ENCODE data around the gene KDM4D.

The KDM4D gene

GRCh38 chr11:94959179-94959578, 14.3 kb upstream of the KDM4D start:
- H3K36me3 ChIP-seq: peaks cover 40 to 61% (median 47%) of the 10 kb centered on the region in 3 donors
- no peaks in the 10 kb centered on the region for H3K27me3 ChIP-seq
- DNase-seq: no peak
- H3K4me3 ChIP-seq: no peak overlapping the region
- H3K9me3 ChIP-seq: no peaks in the 10 kb centered on the region
- TF ChIP-seq, protein P1, sequence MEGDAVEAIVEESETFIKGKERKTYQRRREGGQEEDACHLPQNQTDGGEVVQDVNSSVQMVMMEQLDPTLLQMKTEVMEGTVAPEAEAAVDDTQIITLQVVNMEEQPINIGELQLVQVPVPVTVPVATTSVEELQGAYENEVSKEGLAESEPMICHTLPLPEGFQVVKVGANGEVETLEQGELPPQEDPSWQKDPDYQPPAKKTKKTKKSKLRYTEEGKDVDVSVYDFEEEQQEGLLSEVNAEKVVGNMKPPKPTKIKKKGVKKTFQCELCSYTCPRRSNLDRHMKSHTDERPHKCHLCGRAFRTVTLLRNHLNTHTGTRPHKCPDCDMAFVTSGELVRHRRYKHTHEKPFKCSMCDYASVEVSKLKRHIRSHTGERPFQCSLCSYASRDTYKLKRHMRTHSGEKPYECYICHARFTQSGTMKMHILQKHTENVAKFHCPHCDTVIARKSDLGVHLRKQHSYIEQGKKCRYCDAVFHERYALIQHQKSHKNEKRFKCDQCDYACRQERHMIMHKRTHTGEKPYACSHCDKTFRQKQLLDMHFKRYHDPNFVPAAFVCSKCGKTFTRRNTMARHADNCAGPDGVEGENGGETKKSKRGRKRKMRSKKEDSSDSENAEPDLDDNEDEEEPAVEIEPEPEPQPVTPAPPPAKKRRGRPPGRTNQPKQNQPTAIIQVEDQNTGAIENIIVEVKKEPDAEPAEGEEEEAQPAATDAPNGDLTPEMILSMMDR (IDR thresholded peaks at IDR 0.05): no peak
- intact Hi-C loops (cut with DNase I; ENCODE audit: low total_unique reads): no loop called here
- H3K4me1 ChIP-seq: no peaks in the 10 kb centered on the region
- H3K27ac ChIP-seq: no peak overlapping the region

DNA sequence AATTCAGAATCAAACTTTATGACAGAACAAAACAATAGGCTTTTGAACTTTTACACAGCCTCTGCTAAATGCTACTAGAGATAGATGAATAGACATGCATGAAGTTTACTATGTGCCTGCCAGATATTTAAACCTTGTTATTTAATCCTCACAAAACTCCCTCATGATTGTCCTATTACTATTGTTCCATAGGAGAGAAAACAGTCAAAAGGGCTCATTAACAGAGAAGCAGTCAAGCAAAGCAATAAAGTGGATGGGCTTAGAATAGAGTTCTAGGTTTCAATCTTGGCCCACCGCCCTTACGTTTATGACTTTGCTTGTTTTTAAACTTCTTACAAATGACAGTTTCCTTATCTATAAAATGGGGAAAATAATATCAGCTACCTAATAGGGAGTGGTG, 13.0 kb upstream of the KDM4D start:
- no peak overlapping the region for H3K27ac ChIP-seq
- DNase-seq: no peak
- intact Hi-C loops (cut with DNase I; ENCODE audit: low total_unique reads): no loop called here
- H3K9me3 ChIP-seq: no peaks in the 10 kb centered on the region
- no peaks in the 10 kb centered on the region for H3K4me1 ChIP-seq
- no peaks in the 10 kb centered on the region for H3K27me3 ChIP-seq
- TF ChIP-seq, protein P1 (IDR thresholded peaks at IDR 0.05): no peak
- no peak overlapping the region for H3K4me3 ChIP-seq
- H3K36me3 ChIP-seq: peaks cover 53 to 74% (median 60%) of the 10 kb centered on the region in 3 donors

- intact Hi-C loops (cut with DNase I; ENCODE audit: low total_unique reads): no loop called here
- peaks cover 60 to 82% (median 67%) of the 10 kb centered on the region in 3 donors for H3K36me3 ChIP-seq
- TF ChIP-seq, protein P1 (IDR thresholded peaks at IDR 0.05): no peak
- DNase-seq: no peak
- H3K27ac ChIP-seq: no peak overlapping the region
- H3K9me3 ChIP-seq: no peaks in the 10 kb centered on the region
- no peaks in the 10 kb centered on the region for H3K4me1 ChIP-seq
- H3K4me3 ChIP-seq: no peak overlapping the region
- H3K27me3 ChIP-seq: no peaks in the 10 kb centered on the region
Measured at GRCh38 chr11:94961255-94961654, 12.3 kb upstream of the KDM4D start.

- no peaks in the 10 kb centered on the region for H3K27me3 ChIP-seq
- no peak for DNase-seq
- H3K4me3 ChIP-seq: no peak overlapping the region
- no peaks in the 10 kb centered on the region for H3K9me3 ChIP-seq
- H3K36me3 ChIP-seq: peaks cover 94 to 100% (median 94%) of the 10 kb centered on the region in 3 donors
- intact Hi-C loops (cut with DNase I; ENCODE audit: low total_unique reads): no loop called here
- H3K27ac ChIP-seq: no peak overlapping the region
- no peaks in the 10 kb centered on the region for H3K4me1 ChIP-seq
- TF ChIP-seq, protein P1 (IDR thresholded peaks at IDR 0.05): no peak
Measured at GRCh38 chr11:94964934-94965333, 8.6 kb upstream of the KDM4D start.

GRCh38 chr11:94968334-94968958, 5.1 kb upstream of the KDM4D start:
- Histone ChIP-seq H3K36me3 (peaks cover 78 to 83% (median 81%) of the 10 kb centered on the region in 3 donors), H3K4me1 (peaks cover 0 to 13% (median 10%) of the 10 kb centered on the region in 4 donors), H3K27ac (no peak overlapping the region), H3K4me3 (no peak overlapping the region), H3K9me3 (no peaks in the 10 kb centered on the region), H3K27me3 (no peaks in the 10 kb centered on the region)
- TF ChIP-seq, protein P1 (IDR thresholded peaks at IDR 0.05): peak; percentile 34 to 39
- no peak for DNase-seq
- intact Hi-C loops (cut with DNase I; ENCODE audit: low total_unique reads): no loop called here
